Lung (tissue), 16 donors: ENCODE results near the gene NLRP6. TPM values are rescaled to one million over a fixed set of nuclear protein-coding genes. Genes with fewer than 3 reads are reported as not detected.

Experiments used
- ATAC-seq: fragments of 200-7000 bp; cut with Tn5 transposase; one replicate; pipeline ENCODE4 v1.9.1; 2020; ENCODE audit warnings: moderate number of reproducible peaks; ENCODE audit not compliant: insufficient read depth, low FRiP score
- DNase-seq, 3 donors: peaks; one replicate each; pipeline ENCODE4 v3.0.0-alpha.2; 2013 to 2017
- H3K27ac ChIP-seq, 2 donors: one replicate each; pipeline ENCODE4 v1.5.1; 2013; ENCODE audit warnings: mild to moderate bottlenecking in 2 of 2, moderate library complexity in 2 of 2, control low read depth in 1 of 2, inconsistent platforms in 1 of 2, low read depth in 1 of 2, low read length in 1 of 2
- H3K27me3 ChIP-seq, 3 donors: one replicate each; pipeline ENCODE4 v1.5.1; 2013; ENCODE audit warnings: low read length in 2 of 3; ENCODE audit not compliant: control insufficient read depth in 3 of 3, insufficient read depth in 3 of 3
- H3K36me3 ChIP-seq, 4 donors: one replicate each; pipeline ENCODE4 v1.5.1; 2013; ENCODE audit warnings: low read length in 4 of 4, mild to moderate bottlenecking in 1 of 4, moderate library complexity in 1 of 4; ENCODE audit not compliant: control insufficient read depth in 4 of 4, insufficient read depth in 4 of 4
- H3K4me1 ChIP-seq, 5 donors: one replicate each; pipeline ENCODE4 v1.5.1; 2013; ENCODE audit warnings: low read length in 5 of 5, mild to moderate bottlenecking in 2 of 5, moderate library complexity in 1 of 5; ENCODE audit not compliant: control insufficient read depth in 5 of 5, insufficient read depth in 5 of 5
- H3K4me3 ChIP-seq: one replicate; pipeline ENCODE4 v1.5.1; 2013; ENCODE audit warnings: mild to moderate bottlenecking, control low read depth, moderate library complexity
- H3K9ac ChIP-seq, 2 donors: one replicate each; pipeline ENCODE4 v1.5.1; 2013; ENCODE audit warnings: low read length in 2 of 2, control low read depth in 1 of 2; ENCODE audit not compliant: insufficient read depth in 1 of 2
- H3K9me3 ChIP-seq, 4 donors: one replicate each; pipeline ENCODE4 v1.5.1; 2013; ENCODE audit warnings: low read length in 3 of 4, mild to moderate bottlenecking in 1 of 4, moderate library complexity in 1 of 4; ENCODE audit not compliant: control insufficient read depth in 4 of 4, insufficient read depth in 3 of 4
- CTCF ChIP-seq: IDR thresholded peaks from 2 replicates; pipeline ENCODE4 v1.5.1; 2012; ENCODE audit warnings: mild to moderate bottlenecking; ENCODE audit errors: control extremely low read depth, extremely low read depth
- WGBS, 2 donors: extraction: QIAGEN DNeasy Blood & Tissue Kit; methylation state at CpG; one replicate each; pipeline ENCODE4 v1.1.7; 2013; 5-methylcytosine and 5-hydroxymethylcytosine counted together
- long read RNA-seq, 5 donors: transcript quantifications; one replicate each; lab custom pipeline, GENCODE V29; 2026
- polyA plus RNA-seq, 2 donors: library from polyadenylated mRNA; stranded (reverse); fragments of 200-250 nt; gene quantifications; one replicate each; pipeline ENCODE4 v1.2.1, GENCODE V29; 2013
- total RNA-seq, 2 donors: library from RNA; depleted of rRNA in 1 of 2; stranded (reverse); fragments of >200 nt in 1 of 2; gene quantifications; one replicate each; pipeline ENCODE4 v1.2.1, GENCODE V29; 2014 to 2021
- donor health status: control.
- donor health status: control.
- donor health status: Bipolar disorder and iron deficiency.
- donor health status: healthy.
- donor health status: DM: yes; HTN: yes; CAD: no.

Gene NLRP6
- total RNA-seq = 1 to 10 TPM; 2.1 to 2.7 TPM
- 1 to 10 TPM in 1 of 2 donors, under 1 TPM in 1; 0.08 to 9.6 TPM for polyA plus RNA-seq
- long read RNA-seq, donor 1 = 0 reads
- long read RNA-seq, donor 2 = 0 reads
- long read RNA-seq, donor 3 = 0 reads
- long read RNA-seq, donor 4 = 0 reads
- long read RNA-seq, donor 5 = 0 reads

- WGBS, 2 donors = 66 to 77% methylated on average over 21 of the region's 21 CpGs
- Histone ChIP-seq H3K27ac (no peak within 1 kb of the TSS), H3K36me3 (no peaks in the 10 kb centered on the region), H3K4me1 (peaks cover 0 to 15% (median 0%) of the 10 kb centered on the region in 5 donors), H3K4me3 (peak within 1 kb of the TSS; percentile 5), H3K9ac (no peak within 1 kb of the TSS), H3K9me3 (no peaks in the 10 kb centered on the region), H3K27me3 (peaks cover 0 to 70% (median 32%) of the 10 kb centered on the region in 3 donors)
- DNase-seq (no peak), ATAC-seq (no peak)
- TF ChIP-seq CTCF = no peak
Measured at GRCh38 chr11:278001-278951, at the start of gene NLRP6. TSS of gene NLRP6 (plus strand) at chr11:278407. CDS start at chr11:278570, 163 bp downstream.

GRCh38 chr11:230431-230830, 47.8 kb upstream of the NLRP6 start:
- DNase-seq = no peak
- no peaks in the 10 kb centered on the region for H3K27me3 ChIP-seq
- H3K4me1 ChIP-seq = peaks cover 3 to 5% (median 4%) of the 10 kb centered on the region in 5 donors
- no peaks in the 10 kb centered on the region for H3K9me3 ChIP-seq
- ATAC-seq = no peak
- no peak overlapping the region for H3K4me3 ChIP-seq
- H3K9ac ChIP-seq = no peak overlapping the region
- 97 to 98% methylated on average over 10 of the region's 10 CpGs for WGBS, 2 donors
- no peak overlapping the region for H3K27ac ChIP-seq
- peaks cover 0 to 16% (median 1%) of the 10 kb centered on the region in 4 donors for H3K36me3 ChIP-seq
- TF ChIP-seq CTCF = no peak

- H3K4me3 ChIP-seq = no peak overlapping the region
- TF ChIP-seq CTCF = no peak
- no peak overlapping the region for H3K9ac ChIP-seq
- no peaks in the 10 kb centered on the region for H3K9me3 ChIP-seq
- WGBS, 2 donors = 91 to 96% methylated on average over 20 of the region's 20 CpGs
- H3K4me1 ChIP-seq = peaks cover 3 to 16% (median 6%) of the 10 kb centered on the region in 5 donors
- ATAC-seq (no peak), DNase-seq (no peak)
- H3K27me3 ChIP-seq = no peaks in the 10 kb centered on the region
- H3K27ac ChIP-seq = no peak overlapping the region
- peaks cover 0 to 15% (median 1%) of the 10 kb centered on the region in 4 donors for H3K36me3 ChIP-seq
Measured at GRCh38 chr11:232783-233565, 45.2 kb upstream of the NLRP6 start.
